HG03571 (cell line): ENCODE data around the gene BSG.

Experiments
- ATAC-seq: cut with Tn5 transposase; IDR thresholded peaks from one replicate; pipeline ENCODE4 v1.9.1; 2021; ENCODE audit not compliant: unreplicated experiment

The BSG gene

DNA sequence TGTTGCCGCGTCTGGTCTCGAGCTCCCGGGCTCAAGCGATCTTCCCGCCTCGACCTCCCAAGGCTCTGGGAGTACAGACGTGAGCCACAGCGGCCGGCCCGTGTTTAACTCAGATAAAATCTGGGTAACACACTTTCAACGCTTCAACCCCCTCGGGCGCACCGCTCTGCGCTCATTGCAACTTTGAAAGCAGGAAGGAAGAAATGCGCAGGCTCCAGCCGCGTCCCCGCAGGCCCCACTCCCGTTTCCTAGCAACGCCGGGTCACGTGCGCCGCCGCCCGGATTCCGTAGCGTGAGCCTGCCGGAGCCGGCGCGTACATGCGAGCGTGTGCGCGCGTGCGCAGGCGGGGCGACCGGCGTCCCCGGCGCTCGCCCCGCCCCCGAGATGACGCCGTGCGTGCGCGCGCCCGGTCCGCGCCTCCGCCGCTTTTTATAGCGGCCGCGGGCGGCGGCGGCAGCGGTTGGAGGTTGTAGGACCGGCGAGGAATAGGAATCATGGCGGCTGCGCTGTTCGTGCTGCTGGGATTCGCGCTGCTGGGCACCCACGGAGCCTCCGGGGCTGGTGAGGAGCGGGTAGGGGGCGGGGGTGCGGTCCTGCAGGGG lies at the start of gene BSG:
Gene BSG, plus strand, starts transcription at position 457 of the 603 bp plus-strand sequence. Its CDS starts 39 bp downstream, at position 496.
- ATAC-seq = peak; percentile 70

DNA sequence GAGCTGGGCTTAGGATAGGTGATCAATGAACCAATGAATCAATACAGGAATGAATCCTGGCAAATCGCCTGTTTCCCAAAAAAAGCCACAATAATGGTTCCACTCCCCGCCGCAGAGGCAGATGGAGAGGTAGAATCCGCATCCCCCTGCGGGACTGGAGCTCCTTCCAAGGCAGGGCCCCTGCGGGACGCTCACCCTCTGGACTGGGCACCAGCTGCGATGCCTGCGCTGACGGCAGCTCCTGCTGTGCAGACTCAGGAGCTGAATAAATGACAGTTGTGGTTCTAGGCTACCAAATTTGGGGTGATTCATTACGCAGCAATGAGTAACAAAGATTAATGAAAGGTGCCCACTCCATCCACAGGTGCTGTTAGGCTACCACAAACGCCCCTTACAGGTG lies 49.7 kb upstream of the BSG start:
- no peak for ATAC-seq

DNA sequence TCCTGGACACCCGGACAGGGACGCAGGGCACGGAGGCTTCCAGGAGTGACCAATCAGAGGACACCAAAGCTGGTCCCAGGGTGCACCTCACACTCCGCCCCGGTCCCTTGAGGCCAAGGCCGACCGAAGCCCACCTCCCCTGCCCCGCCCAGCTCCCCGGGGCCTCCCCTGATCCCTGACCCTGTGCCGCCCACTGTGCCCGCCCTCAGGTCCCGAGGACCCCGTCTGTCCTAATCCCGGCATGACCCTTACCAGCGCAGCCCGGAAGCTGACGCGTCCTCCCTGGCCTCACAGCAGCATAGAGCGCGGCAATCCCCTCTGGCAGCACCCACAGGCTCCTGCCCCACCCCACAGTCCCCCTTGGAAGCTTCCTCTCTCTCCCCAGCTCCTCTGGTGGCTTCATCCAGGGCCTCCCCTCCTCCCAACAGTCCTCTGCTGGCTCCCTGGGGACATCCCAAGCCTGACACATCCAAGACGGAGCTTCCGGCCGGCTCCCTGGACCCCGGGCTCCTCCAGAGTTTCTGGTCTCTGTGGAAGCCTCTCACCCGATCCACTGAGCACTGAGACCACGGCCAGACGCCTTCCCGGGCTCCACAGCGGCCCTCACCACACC lies 48.2 kb upstream of the BSG start:
- ATAC-seq = no peak

DNA sequence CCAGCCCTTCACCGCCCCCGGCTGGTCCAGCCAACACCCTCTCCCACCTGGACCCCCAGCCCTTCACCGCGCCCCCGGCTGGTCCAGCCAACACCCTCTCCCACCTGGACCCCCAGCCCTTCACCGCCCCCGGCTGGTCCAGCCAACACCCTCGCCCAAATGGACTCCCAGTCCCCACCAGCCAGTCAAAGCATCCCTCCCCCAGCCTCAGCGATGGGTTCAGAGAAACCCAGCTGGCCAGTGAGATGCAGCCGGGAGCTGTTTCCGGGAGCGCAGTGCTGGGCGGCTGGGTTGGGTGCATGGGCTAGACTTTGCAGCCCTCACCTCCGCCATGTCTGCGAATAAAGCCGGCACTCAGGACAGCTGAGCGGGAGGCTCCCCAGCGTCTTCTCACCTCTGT lies 47.4 kb upstream of the BSG start:
- no peak for ATAC-seq

DNA sequence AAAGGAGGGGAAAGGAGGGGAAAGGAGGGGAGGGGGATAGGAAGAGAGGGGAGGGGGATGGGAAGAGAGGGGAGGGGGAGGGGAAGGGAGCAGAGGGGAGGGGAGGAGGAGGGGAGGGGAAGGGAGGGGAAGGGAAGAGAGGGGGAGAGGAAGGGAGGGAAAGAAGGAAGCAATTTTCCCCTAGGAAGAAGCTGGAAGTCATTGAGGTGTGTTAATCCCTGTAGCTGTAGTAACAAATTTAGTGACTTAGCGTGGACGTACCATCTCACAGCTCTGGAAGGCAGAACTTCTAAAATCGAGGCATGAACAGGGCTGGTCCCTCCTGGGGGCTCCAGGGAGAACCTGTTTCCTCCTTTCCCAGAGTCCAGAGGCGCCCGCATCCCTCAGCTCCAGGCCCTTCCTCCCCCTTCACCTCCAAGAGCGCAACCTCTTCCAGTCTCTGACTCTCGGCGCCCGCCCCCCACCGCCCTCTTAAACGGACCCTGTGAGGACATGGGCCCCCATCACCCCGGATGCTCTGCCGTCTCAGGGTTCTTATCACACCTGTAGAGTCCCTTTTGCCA lies 46.5 kb upstream of the BSG start:
- ATAC-seq = no peak

DNA sequence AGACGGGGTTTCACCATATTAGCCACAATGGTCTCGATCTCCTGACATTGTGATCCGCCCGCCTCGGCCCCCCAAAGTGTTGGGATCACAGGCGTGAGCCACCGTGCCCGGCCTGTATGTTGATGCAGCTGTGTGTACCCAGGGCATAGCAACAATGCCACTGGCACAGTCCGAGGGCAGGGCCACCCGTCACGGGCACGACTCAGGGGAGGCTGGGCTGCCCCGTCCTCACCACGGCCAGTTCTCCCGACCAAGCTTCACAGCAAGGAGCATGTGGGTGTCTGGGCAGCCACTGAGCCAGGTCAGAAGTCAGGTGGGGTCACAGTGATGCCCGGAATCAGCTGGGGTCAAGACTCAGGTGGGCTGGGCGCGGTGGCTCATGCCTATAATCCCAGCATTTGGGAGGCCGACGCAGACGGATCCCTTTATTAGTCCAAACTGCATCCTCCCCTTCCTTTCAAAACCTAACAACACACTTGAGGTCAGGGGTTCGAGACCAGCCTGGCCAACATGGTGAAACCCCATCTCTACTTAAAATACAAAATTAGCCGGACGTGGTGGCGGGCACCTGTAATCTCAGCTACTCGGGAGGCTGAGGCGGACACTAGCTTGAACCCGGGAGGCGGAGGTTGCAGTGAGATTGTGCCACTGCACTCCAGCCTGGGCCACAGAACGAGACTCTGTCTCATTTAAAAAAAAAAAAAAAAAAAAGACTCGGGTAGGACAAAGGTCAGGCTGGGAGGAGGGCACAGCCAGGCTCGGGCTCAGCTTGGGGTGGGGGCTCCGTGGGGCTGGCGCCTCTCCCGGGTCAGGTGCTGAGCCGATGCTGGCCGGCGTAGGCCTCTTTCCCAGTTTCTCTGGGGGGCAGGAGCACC lies 42.0 kb upstream of the BSG start:
- ATAC-seq = no peak

DNA sequence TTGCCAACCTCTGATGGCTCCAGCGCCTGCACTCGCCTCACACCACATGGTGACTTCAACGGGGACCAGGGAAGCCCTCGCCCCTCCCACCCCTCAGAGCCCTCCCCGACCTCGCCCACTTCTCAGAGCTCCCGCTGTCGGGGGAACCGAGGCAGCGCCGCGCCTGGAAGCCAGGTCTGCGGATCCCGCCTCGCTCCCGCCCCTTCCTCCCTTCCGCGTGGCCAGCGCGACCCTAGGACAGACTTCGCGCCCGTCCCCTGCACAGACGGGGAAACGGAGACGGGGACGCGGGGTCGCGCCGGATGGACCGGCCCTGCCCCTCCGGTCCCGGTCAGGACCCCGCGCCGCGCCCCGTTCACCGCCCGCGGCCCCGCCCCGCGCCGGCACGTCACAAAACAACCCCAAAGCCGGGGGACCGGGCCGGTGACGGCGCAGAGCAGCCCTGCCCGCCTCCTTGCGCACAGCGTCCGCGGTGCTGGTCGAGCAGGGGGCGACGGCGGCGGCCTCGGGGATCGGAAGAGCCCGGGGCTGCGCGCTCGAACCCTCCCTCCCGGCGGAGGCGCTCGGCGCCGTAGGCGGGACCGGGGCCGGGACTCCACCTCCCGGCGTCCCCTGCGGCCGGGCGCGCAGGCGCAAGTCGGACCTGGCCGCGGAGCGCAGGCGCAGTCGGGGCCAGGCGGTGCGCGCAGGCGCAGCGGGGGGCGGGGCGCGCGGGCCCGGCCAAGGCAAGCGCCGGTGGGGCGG lies 41.2 kb upstream of the BSG start:
- peak; percentile 56 for ATAC-seq

DNA sequence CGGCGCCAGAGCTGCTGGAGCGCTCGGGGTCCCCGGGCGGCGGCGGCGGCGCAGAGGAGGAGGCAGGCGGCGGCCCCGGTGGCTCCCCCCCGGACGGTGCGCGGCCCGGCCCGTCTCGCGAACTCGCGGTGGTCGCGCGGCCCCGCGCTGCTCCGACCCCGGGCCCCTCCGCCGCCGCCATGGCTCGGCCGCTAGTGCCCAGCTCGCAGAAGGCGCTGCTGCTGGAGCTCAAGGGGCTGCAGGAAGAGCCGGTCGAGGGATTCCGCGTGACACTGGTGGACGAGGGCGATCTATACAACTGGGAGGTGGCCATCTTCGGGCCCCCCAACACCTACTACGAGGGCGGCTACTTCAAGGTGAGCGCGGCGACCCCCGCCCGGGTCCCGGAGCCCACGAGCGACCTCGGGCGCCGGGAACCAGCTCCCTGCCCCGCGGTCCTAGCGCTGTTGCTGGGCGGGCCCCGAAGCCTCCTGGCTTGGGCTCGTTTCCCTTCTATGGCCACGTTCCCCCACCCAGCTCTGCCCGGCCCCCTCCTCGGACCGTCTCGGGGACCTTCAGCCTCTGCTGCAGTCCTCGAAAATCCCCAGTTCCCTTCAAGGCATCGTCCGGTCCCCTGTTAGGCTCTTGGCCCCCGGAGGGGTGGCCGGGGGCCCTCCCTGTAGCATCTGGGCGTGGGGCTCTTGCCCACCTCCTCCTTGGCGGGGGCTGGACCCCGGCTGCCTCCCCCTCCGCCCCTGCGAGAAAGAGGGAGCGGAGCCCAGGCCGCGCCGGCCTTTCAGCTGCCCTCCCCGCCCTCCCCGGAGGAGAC lies 40.4 kb upstream of the BSG start, which contains the start of gene CDC34:
Gene CDC34, plus strand, starts transcription at position 8 of the 808 bp plus-strand sequence. Its CDS starts 172 bp downstream, at position 180.
- ATAC-seq = no peak

DNA sequence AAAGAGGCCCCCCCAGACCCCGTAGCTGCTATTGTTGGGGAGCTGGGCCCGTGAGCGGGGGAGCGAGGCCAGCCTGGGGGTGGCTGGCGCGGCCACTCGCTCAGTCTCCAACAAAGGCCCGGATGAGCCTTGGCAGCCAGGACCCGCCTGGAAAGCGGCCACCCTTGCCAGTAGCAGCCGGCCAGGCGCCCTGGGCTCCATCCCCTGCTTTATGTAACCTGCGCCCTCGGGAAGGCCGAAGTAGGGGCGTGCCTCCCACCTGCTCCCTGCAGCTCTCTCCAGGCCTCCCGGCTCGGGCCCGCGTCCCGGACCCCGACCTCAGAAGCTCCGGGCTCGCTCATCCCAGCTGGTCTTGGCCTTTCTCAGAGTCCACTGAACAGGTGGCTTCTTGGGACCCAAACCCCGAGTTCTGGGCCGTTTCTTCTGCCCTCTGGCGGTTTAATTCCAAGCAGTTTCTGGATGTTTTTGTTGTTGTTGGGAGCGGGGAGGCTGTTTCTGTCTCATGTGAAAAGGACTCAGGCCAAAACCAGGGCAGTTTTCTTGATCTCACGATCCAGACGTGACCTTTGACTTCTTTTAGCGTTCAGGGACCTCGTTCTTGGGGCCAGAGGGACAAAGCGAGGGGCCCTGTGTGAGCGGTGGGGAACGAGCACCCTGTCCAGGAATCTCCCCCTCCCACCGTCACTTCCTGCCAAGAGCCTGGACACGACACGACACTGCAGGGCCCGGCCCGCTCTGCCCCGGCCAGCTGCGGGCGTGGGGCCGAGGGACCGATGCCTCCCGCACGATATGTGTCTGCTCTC lies 39.6 kb upstream of the BSG start:
- no peak for ATAC-seq

DNA sequence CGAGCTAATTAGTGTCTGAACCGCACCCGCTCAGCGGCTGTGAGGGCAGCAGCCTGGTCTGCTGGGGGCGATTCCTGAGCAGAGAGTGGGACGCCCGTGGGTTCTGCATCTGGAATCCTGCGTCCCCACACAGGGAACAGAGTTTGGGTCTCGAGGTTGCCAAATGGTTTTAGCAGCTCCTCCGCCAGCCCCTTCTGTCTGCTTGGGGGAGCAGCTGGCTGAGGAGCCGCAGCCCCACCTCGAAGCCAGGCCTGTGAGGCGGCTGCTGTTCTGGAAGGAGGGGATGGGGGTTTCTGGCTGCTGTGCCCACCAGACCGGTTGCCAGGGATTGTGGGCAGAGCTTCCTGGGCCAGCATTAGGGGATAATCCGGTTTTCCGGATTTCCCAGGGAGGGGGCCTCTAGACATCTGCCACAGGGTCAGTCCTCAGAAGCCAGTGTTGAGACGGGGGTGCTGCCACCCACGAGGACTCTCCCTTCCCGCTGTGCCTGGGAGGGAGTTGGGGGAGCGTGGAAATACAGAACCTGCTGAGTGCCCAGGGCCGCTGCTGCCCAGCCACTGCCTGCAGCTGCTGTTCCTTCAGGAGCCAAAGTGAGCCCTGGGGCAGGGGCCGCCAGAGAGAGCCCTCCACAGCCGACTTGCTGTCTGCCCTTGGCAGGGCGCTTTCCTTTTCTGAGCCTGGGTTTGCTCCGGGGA lies 38.9 kb upstream of the BSG start:
- ATAC-seq = no peak

DNA sequence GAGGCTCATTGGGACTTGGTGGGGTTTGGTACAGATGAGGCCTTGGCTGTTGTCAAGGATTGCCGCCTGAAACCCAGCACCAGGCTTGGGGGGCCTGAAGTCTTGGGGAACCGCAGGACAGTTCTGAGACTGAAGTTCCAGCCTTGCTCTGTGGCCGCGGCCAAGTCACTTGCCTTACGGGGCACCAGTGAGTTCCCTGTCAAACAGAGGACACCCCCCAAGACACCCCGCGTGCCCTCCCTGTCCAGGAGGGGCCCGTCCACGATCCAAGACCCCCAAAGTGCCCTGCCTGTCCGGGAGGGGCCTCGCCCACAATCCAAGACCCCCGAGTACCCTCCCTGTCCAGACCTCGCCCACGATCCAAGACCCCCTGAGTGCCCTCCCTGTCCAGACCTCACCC lies 38.3 kb upstream of the BSG start:
- ATAC-seq = no peak

DNA sequence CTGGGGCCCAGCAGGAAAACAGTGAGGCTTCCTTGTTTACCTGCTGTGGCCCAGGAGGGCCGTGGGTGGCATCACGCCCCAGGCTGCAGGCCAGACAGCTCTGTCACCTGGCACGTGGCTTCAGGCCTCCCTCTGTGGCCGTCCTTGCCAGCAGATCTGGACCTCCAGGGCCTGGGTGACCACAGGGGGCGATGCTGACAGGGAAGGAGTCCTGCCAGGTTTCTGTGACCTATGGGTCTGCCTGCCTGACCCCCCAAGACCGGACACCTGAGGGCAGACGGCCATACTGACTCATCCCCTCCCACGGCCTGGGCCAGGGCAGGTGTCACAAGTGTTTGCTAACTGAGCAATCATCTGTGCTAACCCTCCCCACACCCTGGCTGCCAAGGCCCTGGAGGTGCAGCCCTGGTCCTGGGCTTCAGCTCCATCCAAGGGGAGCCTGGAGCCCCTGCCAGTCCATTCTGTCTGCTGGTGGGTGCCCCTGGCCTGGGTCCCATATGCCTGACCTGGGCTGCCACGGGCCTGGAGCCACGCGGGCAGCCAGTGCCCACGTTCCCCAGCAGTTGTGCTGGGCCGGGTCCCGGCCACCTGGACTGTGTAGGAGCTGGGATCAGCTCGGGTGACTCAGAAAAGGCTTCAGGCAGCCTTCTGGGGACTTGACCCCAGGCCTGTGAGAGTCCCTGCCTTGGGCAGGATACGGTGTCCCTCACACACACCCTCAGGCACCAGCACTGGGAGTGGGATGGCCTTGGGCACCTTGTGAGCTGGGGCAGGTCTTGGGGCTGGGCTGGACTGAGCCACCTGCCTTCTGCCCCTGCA lies 37.2 kb upstream of the BSG start:
- ATAC-seq = no peak

DNA sequence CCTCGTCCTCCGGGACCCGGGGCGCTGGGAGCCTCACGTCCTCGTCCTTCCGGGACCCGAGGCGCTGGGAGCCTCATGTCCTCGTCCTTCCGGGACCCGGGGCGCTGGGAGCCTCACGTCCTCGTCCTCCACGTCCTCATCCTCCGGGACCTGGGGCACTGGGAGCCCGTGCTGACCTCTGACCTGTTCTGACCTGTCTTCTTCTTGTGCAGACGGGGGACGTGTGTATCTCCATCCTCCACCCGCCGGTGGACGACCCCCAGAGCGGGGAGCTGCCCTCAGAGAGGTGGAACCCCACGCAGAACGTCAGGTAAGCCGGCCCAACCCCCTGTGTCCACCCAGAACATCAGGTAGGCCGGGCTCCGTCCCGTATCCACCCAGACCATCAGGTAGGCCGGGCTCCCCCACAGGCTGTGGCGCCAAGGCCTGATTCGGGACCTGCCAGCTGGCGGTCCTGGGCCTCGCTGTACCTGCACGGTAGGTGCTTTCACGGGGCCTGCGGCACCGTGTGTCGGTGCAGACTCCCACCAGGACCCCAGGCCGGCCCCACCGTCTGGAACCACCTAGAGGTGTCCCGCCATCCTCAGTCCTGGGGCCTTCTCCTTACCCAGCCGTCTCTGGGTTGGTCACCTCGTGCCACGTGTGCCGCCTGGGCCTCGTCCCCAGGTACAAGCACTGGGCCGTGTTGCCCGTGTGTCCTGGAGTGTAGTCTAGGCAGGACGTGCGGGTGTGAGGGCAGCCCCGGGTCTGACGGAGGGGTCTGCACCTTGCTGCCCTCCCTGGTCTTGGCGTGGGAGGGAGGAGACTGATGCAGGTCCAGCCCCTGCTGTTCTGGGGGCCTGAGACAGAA lies 36.1 kb upstream of the BSG start:
- no peak for ATAC-seq

DNA sequence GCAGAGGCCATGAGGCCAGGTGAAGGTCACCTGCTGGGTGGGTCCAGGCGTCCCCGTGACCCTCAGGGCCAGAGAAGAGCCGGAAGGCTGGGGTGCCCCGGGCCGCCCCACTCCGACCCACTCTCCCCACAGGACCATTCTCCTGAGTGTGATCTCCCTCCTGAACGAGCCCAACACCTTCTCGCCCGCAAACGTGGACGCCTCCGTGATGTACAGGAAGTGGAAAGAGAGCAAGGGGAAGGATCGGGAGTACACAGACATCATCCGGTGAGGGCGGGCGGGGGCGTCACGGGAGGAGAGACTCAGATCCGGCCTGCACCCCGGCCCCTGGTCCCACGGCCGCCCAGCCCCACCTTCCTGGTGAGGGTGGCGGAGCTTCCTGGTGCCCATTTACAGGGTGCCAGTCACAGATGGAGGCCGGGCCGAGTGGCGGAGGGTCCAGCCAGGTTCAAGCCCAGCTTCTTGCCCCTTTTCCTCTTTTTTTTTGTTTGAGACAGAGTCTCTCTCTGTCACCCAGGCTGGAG lies 35.5 kb upstream of the BSG start:
- ATAC-seq = no peak

DNA sequence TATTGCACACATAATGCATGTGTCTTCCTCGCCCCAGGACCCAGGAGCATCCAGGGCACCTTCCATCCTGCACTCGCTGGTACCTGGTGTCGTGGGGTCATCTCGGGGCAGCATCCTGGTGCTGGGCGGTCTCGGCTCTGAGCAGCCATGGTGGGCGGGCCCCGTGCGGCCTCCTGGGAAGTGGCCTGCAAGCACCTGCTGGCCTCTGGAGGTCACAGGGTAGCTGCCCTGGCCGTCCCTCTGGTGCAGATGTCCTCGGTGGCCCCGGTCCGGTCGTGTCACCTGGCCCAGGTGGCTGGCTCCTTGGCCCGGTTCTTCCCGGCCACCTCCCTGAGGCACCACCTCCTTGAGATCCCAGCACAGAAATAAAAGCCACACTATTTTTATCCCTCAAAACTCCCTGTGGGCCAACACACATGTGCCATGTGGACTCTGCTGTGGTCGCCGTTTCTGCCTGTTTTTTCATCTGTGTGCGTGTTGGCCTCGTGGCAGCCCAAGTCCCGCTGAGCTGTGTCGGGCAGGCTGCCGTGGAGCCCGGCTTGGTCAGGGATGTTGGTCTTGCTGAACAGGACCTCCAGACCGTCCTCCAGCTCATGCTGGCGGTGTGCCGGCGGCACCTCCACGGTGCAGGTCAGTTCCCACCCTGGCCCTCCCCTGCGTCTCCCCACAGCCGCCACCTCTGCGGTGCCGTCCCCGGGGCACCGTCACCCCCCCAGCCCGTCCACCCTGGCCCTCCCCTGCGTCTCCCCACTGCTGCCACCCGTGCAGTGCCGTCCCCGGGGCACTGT lies 33.6 kb upstream of the BSG start:
- no peak for ATAC-seq

DNA sequence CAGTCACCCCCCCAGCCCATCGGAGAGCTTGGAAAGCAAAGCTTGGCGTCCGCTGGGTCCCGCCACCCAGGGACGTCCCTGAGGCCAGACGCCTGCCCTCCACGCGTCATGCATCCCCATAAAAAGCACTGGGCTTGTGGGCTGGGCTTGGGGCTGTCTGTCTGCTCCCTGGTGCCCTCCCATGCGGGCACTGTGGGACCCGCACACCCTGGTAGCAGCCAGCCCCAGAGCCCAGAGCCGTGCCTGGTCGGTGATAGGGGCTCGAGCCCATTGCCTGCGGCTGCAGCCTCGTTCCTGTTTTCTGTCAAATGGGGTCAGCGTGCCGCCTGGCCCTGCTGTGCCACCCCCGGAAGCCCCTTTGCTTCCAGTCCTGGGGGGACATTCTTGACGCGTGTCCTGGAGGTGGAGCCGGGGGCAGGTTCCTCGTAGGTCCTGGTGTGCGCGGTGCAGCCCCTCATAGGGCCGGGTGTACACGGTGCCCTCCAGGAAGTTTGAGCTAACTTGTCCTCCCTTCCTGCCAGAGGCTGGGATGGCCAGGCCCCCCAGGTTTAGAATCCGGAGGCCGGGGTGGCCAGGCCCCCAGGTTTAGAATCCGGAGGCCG lies 32.9 kb upstream of the BSG start:
- no peak for ATAC-seq
